ENCODE results near the gene TREH. TPM values are rescaled to one million over a fixed set of nuclear protein-coding genes. Genes with fewer than 3 reads are reported as not detected.

Gene TREH
- total RNA-seq, 1 donor from 2014 or later, result not detected

DNA sequence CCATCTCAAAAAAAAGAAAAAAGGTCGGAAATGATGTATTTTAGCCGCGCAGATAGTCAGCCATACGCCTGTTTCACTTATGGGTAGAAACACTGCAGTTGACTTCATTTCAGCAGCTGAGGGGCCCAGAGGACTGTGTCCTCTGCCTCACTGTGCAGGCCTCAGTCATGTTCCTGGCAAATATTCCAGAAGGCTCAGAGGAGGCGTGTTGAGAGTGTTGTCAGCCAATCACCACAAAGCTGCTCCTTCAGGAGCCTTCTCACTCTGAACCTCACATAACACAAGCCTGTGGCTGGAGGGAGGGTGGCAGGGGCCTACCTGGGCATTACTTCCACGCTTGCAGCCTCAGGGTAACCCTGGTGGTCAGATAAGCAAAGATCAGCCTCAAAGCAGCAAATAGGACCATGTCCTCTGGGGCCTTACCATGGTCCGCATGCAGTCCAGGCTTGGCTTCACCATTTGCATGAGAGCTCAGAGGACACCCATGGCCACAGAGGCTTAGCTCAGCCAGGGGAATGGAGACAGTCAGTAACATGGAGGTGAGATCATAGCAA is 17.3 kb upstream of the TREH start:
- Mint-ChIP-seq H3K27ac (no peak overlapping the region), H3K27me3 (ENCODE audit: low read depth) (no peaks in the 10 kb centered on the region), H3K9me3 (no peaks in the 10 kb centered on the region), H3K36me3 (peaks cover 2% of the 10 kb centered on the region), H3K4me3 (no peak overlapping the region), H3K4me1 (peaks cover 22% of the 10 kb centered on the region)
- TF ChIP-seq CTCF (IDR thresholded peaks at IDR 0.05; ENCODE audit: unreplicated experiment), result no peak
- no peak for DNase-seq (ENCODE audit: low spot score in 2 of 2, unreplicated experiment in 2 of 2)

DNA sequence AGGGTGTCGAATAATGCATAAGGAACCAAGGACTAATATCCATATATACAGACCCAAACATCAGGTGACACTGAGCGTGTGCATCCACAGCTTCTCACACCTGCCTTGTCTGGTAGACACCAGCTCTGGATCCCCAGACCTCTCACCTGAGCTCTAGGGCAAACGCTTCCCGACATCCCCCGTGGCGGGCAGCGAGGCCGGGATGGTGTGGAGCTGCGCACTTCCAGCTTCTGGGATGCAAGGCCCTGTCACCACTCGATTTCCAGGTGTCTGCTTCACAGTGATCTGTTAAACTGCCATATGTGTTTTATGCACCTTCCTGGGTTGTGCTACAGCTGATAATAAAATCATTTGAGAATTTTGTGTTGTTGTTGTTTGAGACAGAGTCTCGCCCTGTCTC is 15.3 kb upstream of the TREH start:
- no peaks in the 10 kb centered on the region for H3K9me3 Mint-ChIP-seq

GRCh38 chr11:118694185-118694584 is 14.7 kb upstream of the TREH start:
- Mint-ChIP-seq H3K27ac (no peak overlapping the region), H3K4me1 (peaks cover 26% of the 10 kb centered on the region), H3K9me3 (no peaks in the 10 kb centered on the region), H3K4me3 (no peak overlapping the region), H3K36me3 (no peaks in the 10 kb centered on the region), H3K27me3 (ENCODE audit: low read depth) (no peaks in the 10 kb centered on the region)
- no peak for DNase-seq (ENCODE audit: low spot score in 2 of 2, unreplicated experiment in 2 of 2)
- TF ChIP-seq CTCF (IDR thresholded peaks at IDR 0.05; ENCODE audit: unreplicated experiment), result no peak

More for the DNA sequence above, 15.3 kb upstream of the TREH start:
- H3K4me3 Mint-ChIP-seq, result no peak overlapping the region
- H3K27me3 Mint-ChIP-seq (ENCODE audit: low read depth), result no peaks in the 10 kb centered on the region
- peaks cover 26% of the 10 kb centered on the region for H3K4me1 Mint-ChIP-seq
- TF ChIP-seq CTCF (IDR thresholded peaks at IDR 0.05; ENCODE audit: unreplicated experiment), result no peak
- no peak overlapping the region for H3K27ac Mint-ChIP-seq
- no peaks in the 10 kb centered on the region for H3K36me3 Mint-ChIP-seq
- DNase-seq (ENCODE audit: low spot score in 2 of 2, unreplicated experiment in 2 of 2), result no peak

- no peak overlapping the region for H3K27ac Mint-ChIP-seq
- H3K27me3 Mint-ChIP-seq (ENCODE audit: low read depth), result no peaks in the 10 kb centered on the region
- TF ChIP-seq CTCF (IDR thresholded peaks at IDR 0.05; ENCODE audit: unreplicated experiment), result no peak
- H3K4me1 Mint-ChIP-seq, result peaks cover 38% of the 10 kb centered on the region
- H3K9me3 Mint-ChIP-seq, result no peaks in the 10 kb centered on the region
- no peak overlapping the region for H3K4me3 Mint-ChIP-seq
- no peak for DNase-seq (ENCODE audit: low spot score in 2 of 2, unreplicated experiment in 2 of 2)
- H3K36me3 Mint-ChIP-seq, result no peaks in the 10 kb centered on the region
Measured at GRCh38 chr11:118691926-118692830, 12.7 kb upstream of the TREH start.

DNA sequence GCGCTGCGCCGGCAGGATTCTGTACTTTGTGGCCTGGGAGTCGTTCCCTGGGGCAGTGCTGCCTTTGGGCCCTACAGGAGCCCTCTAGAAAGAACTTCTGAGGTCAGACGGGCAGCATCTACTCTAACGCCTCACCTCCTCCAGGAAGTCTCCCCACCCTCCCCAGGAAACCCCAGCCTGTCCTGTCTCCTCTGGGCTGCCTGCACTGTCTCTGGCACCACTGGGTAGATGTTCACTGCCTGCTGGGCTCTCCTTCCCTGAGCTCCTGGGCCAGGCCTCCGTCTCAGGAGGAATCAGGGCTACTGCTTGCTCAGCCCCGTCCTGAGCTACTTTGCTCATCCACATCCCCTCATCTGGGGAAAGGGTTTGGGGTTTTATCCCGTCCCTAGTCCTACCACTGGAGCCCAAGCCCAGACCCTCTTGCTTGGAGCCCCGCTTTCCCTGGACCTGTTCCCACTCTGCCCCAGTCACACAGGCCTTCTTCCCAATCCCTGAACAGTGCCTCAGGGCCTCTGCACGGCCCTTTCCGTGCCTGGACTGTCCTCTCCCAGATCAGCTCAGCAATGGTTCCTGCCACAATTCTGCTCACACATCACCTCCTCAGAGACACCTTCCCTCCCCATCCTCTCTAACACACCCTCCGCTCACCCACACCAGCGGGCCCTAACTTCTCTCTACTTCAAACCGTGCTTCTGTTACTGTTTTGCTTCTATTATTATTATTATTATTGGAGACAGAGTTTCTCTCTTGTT is 11.3 kb upstream of the TREH start:
- peaks cover 35% of the 10 kb centered on the region for H3K4me1 Mint-ChIP-seq
- no peaks in the 10 kb centered on the region for H3K36me3 Mint-ChIP-seq
- DNase-seq (ENCODE audit: low spot score in 2 of 2, unreplicated experiment in 2 of 2), result no peak
- H3K27me3 Mint-ChIP-seq (ENCODE audit: low read depth), result peaks cover 1% of the 10 kb centered on the region
- peak overlapping the region; percentile 75 for H3K4me3 Mint-ChIP-seq
- peak overlapping the region; percentile 30 for H3K27ac Mint-ChIP-seq
- TF ChIP-seq CTCF (IDR thresholded peaks at IDR 0.05; ENCODE audit: unreplicated experiment), result no peak
- H3K9me3 Mint-ChIP-seq, result no peaks in the 10 kb centered on the region

Measured in mesothelial cell of epicardium (in vitro differentiated cells).